IPS-20b (cell line): ENCODE results near the gene CCN6.
A peak's percentile ranks its signal among the peaks of the same experiment; 100 is the strongest.
"Not testable (repeated sequence)": the region's sequence is repeated elsewhere in the genome, so short reads cannot be mapped to it uniquely, and the experiment has no call there.

Experiments
- H3K27ac ChIP-seq: one replicate; pipeline ENCODE4 v1.5.1; 2013; ENCODE audit warnings: low read length
- H3K27me3 ChIP-seq: 2 replicates; pipeline ENCODE4 v1.6.1; 2013; ENCODE audit warnings: mild to moderate bottlenecking, low read length, inconsistent platforms; ENCODE audit not compliant: insufficient read depth
- H3K36me3 ChIP-seq: 2 replicates; pipeline ENCODE4 v1.6.1; 2013; ENCODE audit warnings: low read depth, mild to moderate bottlenecking, inconsistent platforms, low read length, moderate library complexity; ENCODE audit not compliant: insufficient read depth
- H3K4me1 ChIP-seq: 2 replicates; pipeline ENCODE4 v1.6.1; 2013; ENCODE audit warnings: mild to moderate bottlenecking, control low read depth, inconsistent platforms, low read length, moderate library complexity; ENCODE audit not compliant: insufficient read depth
- H3K4me3 ChIP-seq: 2 replicates; pipeline ENCODE4 v1.5.1; 2013; ENCODE audit warnings: mild to moderate bottlenecking, low read length, inconsistent platforms
- H3K9ac ChIP-seq: 2 replicates; pipeline ENCODE4 v1.6.1; 2013; ENCODE audit warnings: low read depth, mild to moderate bottlenecking, inconsistent platforms, low read length, moderate library complexity
- H3K9me3 ChIP-seq: 2 replicates; pipeline ENCODE4 v1.6.1; 2013; ENCODE audit warnings: mild to moderate bottlenecking, low read depth, low read length, inconsistent platforms; ENCODE audit not compliant: insufficient read depth

CCN6 gene

GRCh38 chr6:112100561-112100960, 46.7 kb downstream of the CCN6 start:
- H3K4me3 ChIP-seq: peak overlapping the region; percentile 13
- no peak overlapping the region for H3K27ac ChIP-seq
- H3K27me3 ChIP-seq: no peaks in the 10 kb centered on the region
- H3K9me3 ChIP-seq: no peaks in the 10 kb centered on the region
- no peak overlapping the region for H3K9ac ChIP-seq
- H3K4me1 ChIP-seq: peaks cover 18% of the 10 kb centered on the region; the same call in 1 of the 2 replicates
- no peaks in the 10 kb centered on the region for H3K36me3 ChIP-seq

DNA sequence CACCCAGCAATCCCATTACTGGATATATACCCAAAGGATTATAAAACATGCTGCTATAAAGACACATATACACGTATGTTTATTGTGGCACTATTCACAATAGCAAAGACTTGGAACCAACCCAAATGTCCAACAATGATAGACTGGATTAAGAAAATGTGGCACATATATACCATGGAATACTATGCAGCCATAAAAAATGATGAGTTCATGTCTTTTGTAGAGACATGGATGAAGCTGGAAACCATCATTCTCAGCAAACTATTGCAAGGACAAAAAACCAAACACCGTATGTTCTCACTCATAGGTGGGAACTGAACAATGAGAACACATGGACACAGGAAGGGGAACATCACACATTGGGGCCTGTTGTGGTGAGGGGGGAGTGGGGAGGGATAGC, 52.1 kb downstream of the CCN6 start:
- H3K9ac ChIP-seq: not testable (repeated sequence)

DNA sequence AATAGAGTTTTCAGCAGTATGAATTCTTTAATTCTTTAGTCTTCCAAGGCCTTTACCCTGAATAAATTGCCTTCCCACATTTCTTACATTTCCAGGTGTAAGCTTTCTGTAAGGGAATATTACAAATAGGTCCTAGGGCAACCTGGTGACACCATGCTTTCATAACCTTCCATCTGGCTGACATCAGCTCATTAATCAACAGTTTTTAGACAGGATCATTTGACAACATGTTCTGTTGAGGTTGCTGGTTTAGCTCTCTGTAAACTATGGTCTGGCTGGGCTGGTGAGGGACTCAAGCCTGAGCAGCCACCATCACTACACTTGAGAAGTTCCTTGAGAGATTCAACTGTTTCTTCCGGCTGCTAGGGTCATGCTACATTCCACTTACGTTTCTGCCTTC, 52.7 kb downstream of the CCN6 start:
- Histone ChIP-seq H3K27me3 (no peaks in the 10 kb centered on the region), H3K27ac (no peak overlapping the region), H3K4me3 (no peak overlapping the region), H3K36me3 (no peaks in the 10 kb centered on the region), H3K9me3 (no peaks in the 10 kb centered on the region), H3K9ac (no peak overlapping the region), H3K4me1 (no peaks in the 10 kb centered on the region)

More for the DNA sequence above, 52.1 kb downstream of the CCN6 start:
- H3K27me3 ChIP-seq, H3K4me1 ChIP-seq, H3K27ac ChIP-seq, H3K36me3 ChIP-seq, H3K9me3 ChIP-seq, H3K4me3 ChIP-seq: not testable (repeated sequence)

DNA sequence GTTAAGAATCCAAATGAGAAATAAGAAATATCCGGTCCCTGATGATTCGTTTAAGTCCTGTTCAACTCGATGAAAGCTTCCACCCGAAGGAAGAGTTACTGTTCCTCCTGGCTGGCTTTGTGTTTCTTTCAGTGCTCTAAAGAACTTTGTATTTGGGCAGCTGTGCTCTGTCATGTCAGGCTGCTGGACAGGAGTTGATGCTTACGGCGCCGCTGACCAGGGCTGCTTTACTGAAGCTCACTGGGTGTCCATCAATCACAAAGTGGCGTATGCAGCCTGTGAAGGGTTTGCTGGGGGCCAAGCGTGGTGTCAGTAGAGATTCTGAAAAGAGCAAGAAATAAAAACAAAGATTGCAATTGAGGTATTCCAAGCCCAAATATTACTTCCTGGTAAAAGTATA, 55.4 kb downstream of the CCN6 start:
- H3K4me3 ChIP-seq: no peak overlapping the region
- H3K4me1 ChIP-seq: no peaks in the 10 kb centered on the region
- no peaks in the 10 kb centered on the region for H3K36me3 ChIP-seq

GRCh38 chr6:112113431-112113830, 59.5 kb downstream of the CCN6 start:
- Histone ChIP-seq H3K9ac (no peak overlapping the region), H3K36me3 (no peaks in the 10 kb centered on the region)

More for the DNA sequence above, 55.4 kb downstream of the CCN6 start:
- no peaks in the 10 kb centered on the region for H3K9me3 ChIP-seq
- no peaks in the 10 kb centered on the region for H3K27me3 ChIP-seq
- no peak overlapping the region for H3K27ac ChIP-seq
- H3K9ac ChIP-seq: no peak overlapping the region

GRCh38 chr6:112113918-112114317, 60.0 kb downstream of the CCN6 start:
- no peak overlapping the region for H3K4me3 ChIP-seq
- H3K27me3 ChIP-seq: no peaks in the 10 kb centered on the region
- no peak overlapping the region for H3K9ac ChIP-seq
- no peak overlapping the region for H3K27ac ChIP-seq
- H3K4me1 ChIP-seq: no peaks in the 10 kb centered on the region
- no peaks in the 10 kb centered on the region for H3K36me3 ChIP-seq
- no peaks in the 10 kb centered on the region for H3K9me3 ChIP-seq

More at GRCh38 chr6:112113431-112113830, 59.5 kb downstream of the CCN6 start:
- H3K27me3 ChIP-seq: no peaks in the 10 kb centered on the region
- no peaks in the 10 kb centered on the region for H3K4me1 ChIP-seq
- H3K4me3 ChIP-seq: no peak overlapping the region
- no peak overlapping the region for H3K27ac ChIP-seq
- no peaks in the 10 kb centered on the region for H3K9me3 ChIP-seq

GRCh38 chr6:112114577-112115223, 60.8 kb downstream of the CCN6 start:
- Histone ChIP-seq H3K4me3 (no peak overlapping the region), H3K9me3 (no peaks in the 10 kb centered on the region), H3K36me3 (no peaks in the 10 kb centered on the region), H3K27me3 (no peaks in the 10 kb centered on the region), H3K27ac (no peak overlapping the region), H3K9ac (no peak overlapping the region), H3K4me1 (no peaks in the 10 kb centered on the region)

GRCh38 chr6:112116221-112116620, 62.3 kb downstream of the CCN6 start:
- Histone ChIP-seq H3K9me3 (no peaks in the 10 kb centered on the region), H3K27ac (no peak overlapping the region), H3K9ac (no peak overlapping the region), H3K36me3 (no peaks in the 10 kb centered on the region), H3K4me3 (no peak overlapping the region), H3K4me1 (no peaks in the 10 kb centered on the region), H3K27me3 (no peaks in the 10 kb centered on the region)

DNA sequence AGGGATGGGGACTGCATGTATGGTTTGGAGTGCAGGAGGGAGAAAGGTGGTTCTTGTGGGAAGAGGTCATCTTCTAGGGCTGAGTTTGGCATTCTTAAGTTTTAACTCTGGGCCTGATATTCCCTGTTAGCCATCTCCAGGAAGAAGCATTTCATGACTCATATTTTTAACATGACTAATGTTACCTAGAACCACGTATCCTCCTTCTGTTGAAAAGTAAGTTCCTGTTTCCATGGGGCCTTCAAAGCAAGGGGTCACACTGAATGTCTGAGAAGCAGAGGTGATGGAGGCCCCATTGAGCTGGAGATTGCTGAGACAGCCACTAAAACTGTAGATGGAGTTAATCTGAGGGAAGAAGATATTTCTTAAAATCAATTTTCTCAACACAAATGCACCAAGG, 63.6 kb downstream of the CCN6 start:
- Histone ChIP-seq H3K4me3 (no peak overlapping the region), H3K27me3 (no peaks in the 10 kb centered on the region), H3K9me3 (no peaks in the 10 kb centered on the region), H3K36me3 (no peaks in the 10 kb centered on the region), H3K9ac (no peak overlapping the region), H3K27ac (no peak overlapping the region), H3K4me1 (no peaks in the 10 kb centered on the region)

- Histone ChIP-seq H3K36me3 (no peaks in the 10 kb centered on the region), H3K27me3 (no peaks in the 10 kb centered on the region), H3K4me3 (no peak overlapping the region), H3K4me1 (no peaks in the 10 kb centered on the region), H3K9me3 (no peaks in the 10 kb centered on the region), H3K9ac (no peak overlapping the region), H3K27ac (no peak overlapping the region)
Observed at GRCh38 chr6:112118034-112118433, 64.1 kb downstream of the CCN6 start.
